GM08714 (cell line): Measurements from ENCODE around the gene GANC.

Experiments used
- H3K4me3 ChIP-seq: fragments of 200-500 bp; sonication (Bioruptor generic); 2 replicates; pipeline ENCODE4 v1.5.1; 2014; ENCODE audit warnings: mild to moderate bottlenecking, low read length, inconsistent platforms
- ZNF274 ChIP-seq: IDR thresholded peaks from 2 replicates; pipeline ENCODE4 v1.6.1; 2012; ENCODE audit warnings: mild to moderate bottlenecking, low read depth, low read length

Gene GANC

DNA sequence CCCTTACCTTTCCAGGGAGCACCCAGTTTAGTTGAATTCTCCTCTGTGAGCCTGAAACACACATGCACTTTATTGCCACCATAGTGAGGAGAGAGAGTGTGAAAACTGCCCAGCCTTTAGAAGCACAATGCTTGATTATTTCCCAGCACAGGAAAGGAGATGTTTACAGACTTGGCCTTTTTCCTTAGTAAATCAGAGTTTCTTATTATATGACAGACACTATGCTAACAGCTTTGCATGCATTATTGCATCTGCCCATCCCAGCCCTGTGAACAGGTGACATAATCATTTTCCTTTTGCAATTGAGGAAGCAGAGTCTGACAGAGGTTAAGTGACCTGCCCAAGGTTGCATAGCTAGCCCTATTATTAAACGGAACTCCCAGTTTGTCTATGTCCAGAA is 122.8 kb downstream of the GANC start:
- no peak overlapping the region for H3K4me3 ChIP-seq
- TF ChIP-seq ZNF274 = no peak

DNA sequence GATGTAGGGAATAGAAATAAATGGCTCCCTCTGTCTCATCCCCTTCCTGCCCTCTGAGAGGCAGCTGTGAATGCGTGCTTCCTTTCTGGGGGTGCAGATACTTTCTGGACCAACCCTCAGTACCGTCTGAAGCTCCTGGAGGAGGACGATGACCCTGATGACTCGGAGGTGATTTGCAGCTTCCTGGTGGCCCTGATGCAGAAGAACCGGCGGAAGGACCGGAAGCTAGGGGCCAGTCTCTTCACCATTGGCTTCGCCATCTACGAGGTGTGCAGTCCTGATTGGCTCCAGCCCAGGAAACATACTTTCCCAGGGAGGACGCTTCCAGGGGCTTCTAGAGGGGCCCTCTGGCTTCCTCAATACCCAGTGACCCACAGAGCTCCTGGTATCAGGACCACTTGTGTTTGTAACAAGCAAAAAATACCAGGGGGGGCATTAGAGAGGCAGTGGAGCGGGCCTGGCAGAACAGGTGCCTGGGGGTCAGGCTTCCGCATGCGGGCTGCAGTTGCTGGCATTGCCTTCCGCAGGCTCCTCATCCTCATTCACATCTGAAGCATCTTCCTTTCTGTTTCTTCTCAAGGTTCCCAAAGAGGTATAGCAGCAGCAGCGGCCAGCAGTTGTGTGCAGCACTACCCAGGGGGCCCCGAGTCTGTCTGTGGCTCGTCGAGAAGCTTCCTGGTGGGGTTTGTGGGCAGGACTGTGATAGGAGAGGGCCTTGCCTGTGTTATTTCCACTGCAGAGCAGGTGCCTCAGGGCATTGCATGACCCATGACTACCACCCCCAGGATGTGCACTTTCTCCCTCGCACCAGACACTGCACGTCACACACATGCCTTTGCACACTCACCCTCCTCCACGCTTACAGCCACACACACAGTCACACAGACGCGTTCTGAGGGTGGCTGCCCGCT is 128.8 kb downstream of the GANC start:
- TF ChIP-seq ZNF274 = no peak
- no peak overlapping the region for H3K4me3 ChIP-seq

GRCh38 chr15:42402455-42403205 is 129.6 kb downstream of the GANC start:
- no peak overlapping the region for H3K4me3 ChIP-seq
- TF ChIP-seq ZNF274 = no peak

- no peak for TF ChIP-seq ZNF274
- H3K4me3 ChIP-seq = no peak overlapping the region
These were observed 130.4 kb downstream of the GANC start for GRCh38 chr15:42403389-42403788.

DNA sequence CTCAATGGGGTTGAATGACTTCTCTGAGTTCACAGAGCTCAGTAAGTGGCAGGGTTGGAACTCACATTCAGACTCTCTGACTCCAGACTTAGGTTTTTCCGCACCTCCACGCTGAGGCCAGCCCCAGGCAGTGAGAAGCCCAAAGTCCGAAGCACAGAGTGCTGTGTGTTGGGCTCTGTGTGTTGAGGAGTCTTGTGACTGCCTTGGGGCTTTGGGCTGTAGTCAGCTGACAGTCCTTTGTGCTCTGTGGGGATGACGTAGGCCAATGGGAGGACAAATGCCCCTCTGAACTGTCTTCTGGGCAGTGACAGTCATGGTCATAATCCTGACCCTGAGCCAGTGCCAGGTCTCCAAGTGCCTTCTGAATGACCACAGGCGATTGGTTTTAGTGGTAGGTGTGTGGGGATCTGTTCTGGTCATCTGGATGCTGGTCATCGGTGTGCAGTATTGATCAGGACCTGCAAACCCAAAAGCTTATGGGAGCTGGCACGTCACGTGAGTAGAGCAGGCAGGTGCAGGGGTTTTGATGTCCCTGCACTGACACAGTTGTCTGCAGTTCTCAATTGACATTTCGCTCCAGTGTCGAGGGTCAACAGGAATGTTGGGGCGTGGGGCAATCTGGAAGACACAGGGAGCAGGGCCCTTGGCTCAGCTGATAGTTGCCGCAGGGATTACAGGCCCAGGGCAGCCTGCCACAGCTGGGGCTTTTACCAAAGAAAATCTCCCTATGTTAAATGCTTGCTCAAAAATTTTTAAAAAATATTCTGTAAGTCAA is 131.6 kb downstream of the GANC start:
- no peak overlapping the region for H3K4me3 ChIP-seq

GRCh38 chr15:42405863-42406482 is 133.0 kb downstream of the GANC start:
- no peak for TF ChIP-seq ZNF274
- no peak overlapping the region for H3K4me3 ChIP-seq

More for the DNA sequence above, 131.6 kb downstream of the GANC start:
- TF ChIP-seq ZNF274 = no peak
